ENCODE data around the gene PLEKHA7.
A peak's percentile ranks its signal among the peaks of the same experiment; 100 is the strongest.

Gene PLEKHA7

DNA sequence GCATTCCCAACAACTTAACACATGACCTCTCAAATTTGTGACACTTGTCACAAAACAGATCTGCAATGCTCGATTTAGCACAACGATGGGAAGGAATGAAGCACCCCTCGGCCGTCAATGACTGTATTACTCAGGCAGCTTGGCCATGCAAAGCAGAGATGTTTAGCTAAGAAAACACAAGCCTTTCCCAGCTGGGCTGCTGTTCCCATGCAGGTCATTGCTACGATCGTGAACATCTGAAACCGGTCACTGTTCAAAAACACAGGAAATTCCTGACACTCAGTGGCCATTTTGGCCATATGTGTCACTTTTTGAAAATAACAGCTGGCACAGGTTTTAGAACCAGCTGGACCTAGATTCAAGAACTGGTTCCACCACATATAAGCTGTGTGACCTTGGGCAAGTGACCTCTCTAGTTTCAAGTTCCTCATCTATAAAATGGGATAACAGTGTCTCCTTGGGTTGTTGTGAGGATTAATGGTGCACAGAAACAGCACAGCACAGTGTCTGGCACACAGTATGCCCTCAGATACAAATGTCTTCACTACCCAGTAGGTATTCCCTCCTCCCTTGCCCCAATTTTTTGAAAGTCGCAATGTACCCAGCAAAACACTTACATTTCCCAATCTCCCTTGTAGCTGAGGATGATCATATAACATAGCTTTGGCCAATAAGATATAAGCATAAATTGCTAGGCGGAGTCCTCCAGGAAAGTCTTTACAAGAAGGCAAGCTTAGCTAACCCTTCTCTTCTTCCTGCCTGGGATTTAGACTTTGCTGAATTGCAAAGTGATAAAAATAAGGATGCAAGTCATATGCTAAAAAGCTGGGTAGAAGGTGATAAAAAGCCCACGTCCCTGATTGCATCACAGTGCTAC lies 182.7 kb downstream of the PLEKHA7 start:
- DNase-seq: no peak

DNA sequence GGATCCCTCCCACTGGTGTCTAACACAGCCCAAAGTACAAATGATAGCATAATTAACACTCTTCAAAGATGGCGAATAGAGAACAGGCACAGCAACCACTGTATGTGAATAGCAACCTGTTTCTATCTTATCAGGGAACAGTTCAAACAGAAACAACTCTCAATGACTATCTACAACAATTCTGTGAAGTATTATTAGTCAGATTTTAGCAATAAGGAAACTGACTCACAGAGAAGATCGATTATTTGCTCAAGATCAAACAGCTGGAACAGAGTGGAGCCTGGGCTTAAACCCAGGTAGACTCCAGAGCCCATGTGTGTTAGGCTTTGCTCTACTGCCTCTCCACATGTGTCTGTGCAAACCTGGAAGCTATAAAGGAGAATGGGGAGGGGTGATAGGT lies 187.1 kb downstream of the PLEKHA7 start:
- no peak for DNase-seq

DNA sequence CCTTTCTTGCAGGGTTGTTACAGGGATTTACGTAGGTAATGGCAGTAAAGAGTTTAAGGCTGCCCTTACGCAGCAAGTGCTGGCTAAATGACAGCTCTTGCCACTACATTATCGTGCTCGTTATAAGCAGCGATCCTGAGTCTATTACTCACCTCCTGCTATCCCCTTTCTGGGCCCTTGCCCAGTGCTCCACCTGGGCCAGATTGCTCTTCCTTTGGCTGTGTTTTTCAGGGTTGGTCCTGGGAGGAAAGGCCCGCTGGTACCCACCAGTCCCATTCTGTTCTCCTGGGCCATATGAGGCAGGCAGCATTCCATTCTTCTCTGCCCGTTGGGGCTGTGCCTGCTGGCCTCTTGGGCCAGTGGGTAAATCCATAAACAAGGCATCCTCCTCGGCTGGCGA lies 188.2 kb downstream of the PLEKHA7 start:
- no peak for DNase-seq

DNA sequence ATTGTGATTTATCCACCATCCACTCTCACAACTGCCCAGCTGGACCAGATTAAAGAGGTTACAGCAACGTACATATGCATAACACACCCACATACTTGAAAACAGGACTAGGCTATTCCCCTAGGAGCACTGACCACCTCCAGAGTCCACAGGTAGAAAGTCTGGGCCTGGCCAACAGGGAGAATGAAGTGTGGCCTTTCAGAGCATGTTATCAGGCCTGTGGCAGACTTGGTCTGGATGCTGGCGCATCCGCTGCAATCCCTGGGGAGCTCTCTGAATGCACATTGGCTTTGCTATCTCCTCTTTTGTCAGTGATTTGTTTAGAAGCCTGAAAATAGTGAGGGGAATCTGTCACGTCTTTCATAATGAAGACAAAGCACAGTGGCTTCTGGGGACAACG lies 189.1 kb downstream of the PLEKHA7 start:
- DNase-seq: no peak

DNA sequence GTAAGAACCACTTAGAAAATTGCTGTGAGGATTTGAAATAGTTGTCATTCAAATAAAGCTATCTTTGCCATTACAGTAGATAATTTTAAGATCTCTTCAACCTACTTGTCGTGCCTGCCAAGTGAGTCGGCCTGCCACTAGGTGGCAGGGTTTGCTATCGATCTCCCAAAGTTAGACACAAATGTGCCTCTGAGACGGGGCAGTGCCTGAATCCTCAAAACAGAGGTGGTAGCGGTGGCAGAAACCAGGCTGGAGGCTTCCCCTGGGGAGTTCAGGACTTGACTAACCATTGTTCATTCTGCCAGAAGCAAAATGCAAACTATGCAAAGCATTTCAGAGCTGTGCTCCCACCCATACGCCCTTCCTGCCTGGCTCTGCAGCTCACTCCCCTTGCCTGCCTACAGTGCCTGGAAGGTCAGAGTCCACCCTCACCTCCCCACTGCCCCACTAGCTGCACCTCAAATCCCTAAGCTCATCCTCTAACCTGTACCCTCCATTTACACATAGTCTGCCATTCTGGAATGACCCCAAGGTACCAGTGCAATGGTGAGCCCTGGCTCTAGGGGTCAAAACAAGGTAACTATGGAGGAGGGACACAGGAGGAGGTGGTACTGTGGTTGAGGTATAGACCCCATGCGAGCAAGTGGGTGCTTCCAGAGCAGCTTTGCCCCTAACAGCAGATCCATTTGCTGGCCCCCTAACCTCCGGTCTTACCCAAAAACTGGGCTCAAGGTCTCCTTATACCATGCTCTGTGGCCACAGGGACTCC lies 193.7 kb downstream of the PLEKHA7 start:
- peak; percentile 85 for DNase-seq

DNA sequence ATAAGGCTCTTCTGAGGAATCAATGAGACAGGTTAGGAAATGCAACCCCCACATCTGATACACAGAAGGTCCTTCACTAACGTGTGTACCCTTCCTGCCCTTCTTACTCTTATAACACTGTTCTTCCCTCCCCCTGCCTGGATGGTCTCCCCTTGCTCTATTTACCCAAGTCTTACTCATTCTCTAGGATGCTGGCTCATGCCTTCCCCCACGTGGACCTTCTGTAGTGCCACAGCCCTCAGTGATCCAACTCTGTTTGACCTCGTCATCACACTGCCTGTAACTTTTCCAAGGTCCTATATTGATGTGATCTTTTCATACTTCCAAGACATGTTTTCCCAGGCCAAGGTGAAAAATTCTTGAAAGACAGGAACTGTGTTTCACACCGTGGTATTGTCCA lies 195.9 kb downstream of the PLEKHA7 start:
- DNase-seq: no peak

DNA sequence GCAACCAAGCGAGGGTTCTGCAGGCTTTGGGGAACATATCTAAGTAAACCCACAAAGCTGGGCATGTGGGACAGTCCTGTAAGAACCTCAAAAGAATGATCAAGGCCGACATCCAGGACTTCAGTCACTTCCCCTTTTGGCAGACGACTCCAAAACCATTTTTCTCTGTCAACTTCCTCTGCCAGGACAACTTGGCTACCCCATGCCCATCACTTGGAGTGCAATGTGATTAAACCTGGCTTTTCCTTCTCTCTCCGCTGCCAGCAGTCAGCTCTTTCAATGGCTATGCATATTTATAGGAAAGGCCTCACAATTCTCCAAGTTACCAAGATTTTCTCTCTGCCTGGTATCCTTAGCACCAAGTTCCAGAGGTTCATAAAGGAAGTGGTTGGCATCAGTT lies 196.9 kb downstream of the PLEKHA7 start:
- no peak for DNase-seq

DNA sequence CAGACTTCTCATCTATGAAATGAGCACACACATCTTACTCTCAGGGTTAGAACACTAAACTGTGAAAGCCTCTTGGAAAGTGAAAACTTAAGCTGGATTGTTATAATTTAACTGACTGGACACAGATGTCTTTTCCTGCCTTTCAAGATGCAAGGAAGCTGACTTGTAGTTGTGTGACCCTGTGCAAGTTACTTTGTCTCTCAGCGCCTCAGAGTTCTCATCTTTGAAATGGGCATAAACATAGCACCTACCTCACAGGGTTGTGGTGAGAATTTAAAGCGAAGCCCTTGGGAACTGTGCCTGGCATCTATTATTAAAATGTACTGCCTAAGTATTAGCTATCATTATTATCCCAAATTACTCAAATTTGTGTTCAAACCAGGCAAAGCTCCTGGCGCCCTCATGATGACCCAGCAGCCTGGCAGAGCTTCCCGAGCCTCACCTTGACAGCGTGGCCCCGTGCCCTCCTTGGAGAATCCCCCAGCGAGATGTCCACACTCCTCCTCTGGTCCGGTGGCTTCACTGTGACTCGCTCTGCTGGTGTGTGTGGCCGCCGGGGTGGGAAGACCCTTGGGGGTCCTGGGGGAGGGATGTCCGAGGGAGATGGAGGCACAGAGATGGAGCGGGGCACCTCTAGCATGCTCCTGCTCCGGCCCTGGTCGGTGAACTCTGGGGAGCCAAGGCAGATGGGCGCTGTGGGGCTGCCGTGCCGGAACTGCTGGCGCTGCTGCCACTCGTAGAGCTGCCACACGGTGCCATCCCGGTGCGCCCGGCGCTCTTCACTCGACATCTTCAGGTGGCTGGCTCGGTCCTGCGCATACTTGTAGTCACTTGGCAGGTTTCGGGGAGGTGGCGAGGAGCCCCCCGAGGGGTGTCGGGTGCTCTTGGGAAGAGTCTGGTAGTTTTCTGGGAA lies 197.6 kb downstream of the PLEKHA7 start:
- DNase-seq: no peak

DNA sequence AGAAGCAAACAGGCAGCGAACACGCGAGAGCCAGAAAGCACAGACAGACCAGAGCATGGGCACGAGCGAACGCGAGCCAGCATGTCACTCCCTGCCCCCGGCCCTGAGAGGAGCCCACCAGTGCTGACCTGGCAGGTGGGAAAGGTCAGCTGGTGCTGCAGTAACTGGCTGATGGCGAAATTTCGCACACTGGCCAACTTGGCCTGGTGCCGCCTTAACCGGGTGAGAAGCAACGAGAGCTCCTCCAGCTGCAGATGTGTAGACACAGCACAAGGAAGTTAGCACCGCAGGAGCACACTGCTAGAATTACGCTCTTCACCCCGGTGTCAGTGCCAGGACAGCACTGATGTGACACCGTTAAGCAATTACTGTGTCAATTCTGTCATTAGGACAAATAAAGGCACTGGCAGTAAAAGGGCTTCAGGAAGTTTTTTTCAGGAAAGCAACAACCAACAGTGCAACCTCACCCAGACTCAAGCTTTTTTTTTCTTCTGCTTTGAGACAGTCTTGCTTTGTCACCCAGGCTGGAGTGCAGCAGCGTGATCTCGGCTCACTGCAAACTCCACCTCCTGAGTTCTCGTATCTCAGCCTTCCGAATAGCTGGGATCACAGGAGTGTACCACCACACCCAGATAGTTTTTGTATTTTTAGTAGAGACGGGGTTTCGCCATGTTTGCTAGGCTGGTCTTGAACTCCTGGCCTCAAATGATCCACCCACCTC lies 199.0 kb downstream of the PLEKHA7 start:
- peak; percentile 69 for DNase-seq

DNA sequence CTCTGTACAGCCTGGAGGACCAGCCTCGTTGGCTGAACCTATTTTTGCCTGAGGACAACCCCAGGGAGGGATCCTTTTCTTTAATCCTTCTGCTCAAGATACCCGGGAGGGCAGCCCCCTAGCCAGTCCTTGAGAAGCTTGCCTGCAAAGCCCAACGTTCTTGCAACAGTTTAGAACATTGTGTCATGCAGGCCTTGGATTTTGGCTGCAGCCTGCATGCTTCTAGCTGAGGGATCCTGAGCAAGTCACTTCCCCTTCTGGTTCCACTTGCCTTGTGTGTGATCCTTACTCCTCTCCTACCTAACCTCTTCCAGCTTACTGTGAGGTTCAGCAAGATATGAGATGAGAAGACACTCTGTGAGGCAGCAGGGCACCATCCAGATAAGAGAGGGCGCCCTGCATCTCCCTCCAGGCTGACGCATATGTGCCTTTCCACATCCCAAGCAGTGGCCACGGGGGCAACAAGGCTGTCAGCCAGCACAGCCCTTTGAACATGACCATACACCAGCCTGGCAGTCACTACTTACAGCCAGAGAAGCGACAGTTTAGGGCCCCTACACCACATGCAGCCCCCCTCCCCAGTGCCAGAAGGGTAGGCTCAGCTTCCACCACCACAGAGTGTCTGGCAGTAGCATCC lies 199.7 kb downstream of the PLEKHA7 start:
- DNase-seq: no peak

DNA sequence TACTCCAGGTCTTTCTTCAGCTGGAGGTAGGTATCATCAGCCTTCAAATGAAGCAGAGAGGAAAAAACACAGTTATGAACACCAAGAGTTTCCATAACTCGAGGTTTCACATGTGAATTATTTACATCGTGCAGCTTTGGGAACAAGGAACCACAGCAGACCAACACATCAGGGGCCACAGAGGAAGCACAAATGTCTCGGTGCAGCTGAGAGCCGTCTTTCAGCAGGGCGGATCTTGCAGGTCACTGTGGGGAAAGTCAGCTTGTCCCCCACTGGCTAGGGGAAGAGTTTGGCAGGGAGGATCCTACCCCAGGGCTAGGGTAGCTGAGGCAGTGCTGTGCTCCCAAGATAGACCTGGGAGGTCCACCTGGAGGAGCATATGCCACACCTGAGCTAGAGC lies 201.1 kb downstream of the PLEKHA7 start:
- no peak for DNase-seq

DNA sequence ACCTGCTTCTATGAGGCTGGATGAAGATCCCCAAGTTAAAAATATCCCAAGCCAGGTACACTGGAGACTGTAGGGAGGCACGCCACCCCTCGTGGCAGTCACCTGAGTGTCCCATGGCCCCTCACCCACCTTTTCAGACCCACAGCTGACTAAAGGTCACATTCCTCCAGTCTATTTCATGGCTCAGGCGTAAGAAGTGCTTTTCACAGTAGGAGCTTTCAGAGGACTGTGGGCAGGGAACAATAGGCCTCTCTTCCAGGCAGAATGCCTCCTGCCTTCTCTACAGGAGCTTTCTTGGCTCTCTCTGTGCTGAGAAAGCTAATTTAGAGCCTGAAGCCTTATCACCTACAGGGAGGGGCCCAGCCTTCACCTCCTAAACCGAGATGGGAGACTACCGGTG lies 201.9 kb downstream of the PLEKHA7 start:
- no peak for DNase-seq

DNA sequence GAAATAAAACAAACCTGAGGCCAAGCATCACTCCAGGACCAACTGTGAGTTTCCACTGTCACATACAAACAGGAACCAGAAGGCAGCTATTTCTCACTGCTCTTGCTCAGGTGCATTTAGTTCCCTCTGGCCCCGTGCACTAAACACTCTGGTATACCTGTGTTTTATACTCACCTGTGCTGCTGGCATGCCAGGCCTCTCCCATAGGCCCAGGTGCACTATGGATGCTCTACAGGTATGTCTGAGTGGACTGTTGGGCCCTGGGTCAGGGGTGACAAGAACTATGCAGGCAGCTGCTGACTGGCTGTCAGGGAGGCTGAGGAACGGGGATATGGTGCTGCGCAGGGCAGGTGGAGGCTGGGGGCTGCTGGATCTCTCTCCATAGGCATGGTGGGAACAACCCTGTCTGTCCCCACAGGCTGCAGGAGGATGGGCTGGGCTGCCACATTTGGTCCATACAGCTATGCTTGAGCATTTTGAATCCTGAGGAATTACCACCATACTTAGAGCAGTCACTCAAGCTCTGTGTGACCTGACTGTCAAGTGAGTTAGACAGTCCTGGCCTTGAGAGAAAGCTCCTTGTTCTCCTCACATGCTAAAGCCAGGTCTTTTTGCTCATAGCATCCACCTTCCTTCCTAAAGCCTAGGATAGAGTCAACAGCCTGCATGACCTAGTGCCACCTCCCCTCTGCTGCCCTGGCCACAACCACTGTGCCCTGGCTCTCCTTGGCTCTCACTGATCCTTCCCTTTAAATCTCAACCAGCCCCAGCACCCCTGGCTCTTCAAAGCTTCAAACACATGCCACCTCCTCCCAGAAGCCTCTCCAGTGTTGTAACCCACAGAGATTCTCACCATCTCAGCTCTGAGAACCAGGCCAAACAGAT lies 202.8 kb downstream of the PLEKHA7 start:
- no peak for DNase-seq

DNA sequence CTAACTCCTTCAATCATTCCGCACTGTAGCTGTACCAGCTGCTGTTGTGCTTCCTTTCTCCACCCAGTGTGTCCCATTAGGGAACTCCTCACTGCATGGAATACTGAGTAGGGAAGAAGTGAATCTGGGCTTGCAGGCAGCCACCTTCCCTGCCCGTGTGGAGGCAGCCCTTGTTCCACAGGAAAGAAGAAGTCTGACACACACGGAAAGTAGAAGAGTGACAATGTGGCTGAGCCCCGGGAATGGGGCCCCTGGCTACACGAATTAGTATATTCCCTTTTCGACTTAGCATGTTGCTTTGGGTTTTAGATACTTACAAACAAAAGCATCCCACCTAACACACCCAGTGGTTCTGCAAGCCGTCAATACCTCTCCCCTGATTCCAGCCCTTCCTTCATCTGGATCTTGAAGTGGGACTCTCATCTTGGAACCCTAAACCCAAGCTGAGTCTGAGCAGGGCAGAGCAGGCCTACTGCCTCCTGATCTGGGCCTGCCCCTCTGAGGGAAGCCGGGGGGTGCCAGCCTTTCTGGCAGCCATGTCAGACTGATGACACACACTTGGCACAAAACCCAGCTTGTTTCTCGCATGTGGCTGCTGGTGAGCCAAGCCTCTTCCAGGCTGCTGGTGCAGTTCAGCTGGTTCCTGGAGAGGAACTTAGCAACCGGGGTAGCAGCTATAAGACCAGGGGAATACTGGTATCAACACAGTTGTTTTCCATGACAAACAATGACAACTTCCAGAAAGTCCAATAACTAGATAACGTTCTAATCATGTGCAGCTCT lies 204.1 kb downstream of the PLEKHA7 start:
- peak; percentile 74 for DNase-seq

DNA sequence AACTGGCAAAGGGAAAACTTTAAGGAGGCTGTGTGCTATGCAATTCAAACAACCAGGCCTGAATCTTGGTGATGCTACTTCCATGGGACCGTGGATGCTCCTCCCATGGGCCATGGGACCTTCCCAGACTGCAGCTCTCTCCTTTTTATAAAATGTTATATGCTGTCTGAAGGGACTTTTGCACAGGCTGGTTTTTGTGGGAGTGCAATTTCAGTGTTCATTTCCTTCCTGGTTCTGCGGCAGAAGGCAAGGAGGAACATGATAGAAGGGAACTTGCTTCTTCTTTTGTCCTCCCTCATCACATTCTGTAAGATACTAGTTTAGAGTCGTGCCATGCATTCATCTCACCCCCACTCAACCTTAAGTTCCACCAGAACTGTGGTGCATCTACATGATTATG lies 206.9 kb downstream of the PLEKHA7 start:
- DNase-seq: no peak

DNA sequence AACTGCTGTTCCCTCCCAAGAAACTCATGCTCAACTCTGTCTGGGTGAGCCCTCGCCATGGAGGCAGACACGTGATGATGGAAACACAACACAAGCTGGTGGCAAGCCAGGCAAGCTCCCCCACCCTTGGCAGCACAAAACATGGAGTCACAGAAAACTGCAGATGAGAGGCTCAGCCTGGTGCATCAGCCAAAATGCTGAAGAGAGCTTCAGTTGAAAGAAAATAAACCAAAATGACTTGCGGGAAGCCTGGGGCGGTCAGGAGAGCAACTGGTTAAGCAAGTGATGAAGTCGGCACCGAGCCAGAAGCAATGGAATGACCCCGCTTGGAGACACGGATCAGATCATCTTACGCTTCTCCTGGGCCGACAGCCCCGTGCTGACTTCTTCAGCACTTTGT lies 207.4 kb downstream of the PLEKHA7 start:
- DNase-seq: peak; percentile 69

DNA sequence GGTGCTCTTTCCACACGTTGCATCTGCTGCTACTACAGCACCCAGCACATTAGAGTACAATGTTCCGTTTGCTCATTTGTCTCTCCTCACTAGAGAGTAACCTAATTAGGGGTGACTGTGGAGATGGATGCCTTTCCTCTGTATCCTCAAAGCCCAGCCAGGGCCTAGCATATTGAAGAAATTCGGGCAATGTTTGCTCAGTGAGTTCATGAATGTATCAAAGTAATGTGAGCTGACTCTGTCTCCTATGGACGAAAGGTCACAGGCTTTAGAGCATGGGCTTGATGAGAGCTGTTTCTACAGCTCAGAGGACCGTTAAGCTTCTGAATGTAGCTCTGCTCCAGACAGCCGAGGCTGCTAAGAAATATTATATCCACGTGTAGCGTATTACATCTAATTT lies 208.3 kb downstream of the PLEKHA7 start:
- no peak for DNase-seq

DNA sequence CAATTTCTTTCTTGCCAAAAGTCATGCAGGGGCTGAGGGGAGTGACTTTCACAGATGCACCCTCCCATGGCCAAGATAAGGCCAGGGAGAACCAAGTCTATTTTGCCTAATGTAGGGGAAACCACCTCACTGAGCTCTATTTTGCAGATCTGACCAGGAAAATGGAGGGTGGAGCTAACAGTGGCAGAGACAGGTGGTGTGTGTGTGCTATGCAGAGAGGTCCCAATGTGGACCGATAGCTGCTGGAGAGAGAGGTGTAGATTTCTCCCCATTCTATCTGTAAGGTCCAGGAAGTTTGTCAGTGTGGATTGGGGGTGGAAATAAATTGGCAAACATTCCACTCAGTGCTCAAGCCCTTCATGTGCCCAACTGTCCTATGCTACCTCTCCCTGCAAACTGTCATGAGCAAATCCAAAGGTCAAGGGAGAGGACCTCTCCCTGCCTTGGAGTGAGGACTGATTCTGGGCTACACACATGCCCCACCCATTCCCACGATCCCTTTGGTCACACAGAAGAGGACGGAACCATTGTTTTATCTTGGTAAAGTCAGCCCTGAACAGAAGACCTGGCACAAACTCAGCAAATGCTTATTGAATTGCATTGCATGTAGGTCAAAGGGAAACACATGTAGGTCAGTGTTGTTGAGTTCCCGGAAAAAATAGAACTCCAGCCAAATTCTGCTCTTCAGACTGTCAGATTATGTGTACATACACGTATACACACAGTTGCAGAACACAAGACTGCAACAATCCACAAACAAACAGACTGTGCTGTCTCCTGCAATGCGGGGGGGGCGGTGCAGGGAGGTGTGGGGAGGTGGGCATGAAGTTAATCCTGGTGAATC lies 209.9 kb downstream of the PLEKHA7 start:
- DNase-seq: no peak

Data from femur (tissue), 1 donor.